H4 (cell line): Measurements from ENCODE around the gene APBA3. TPM values are rescaled to one million over a fixed set of nuclear protein-coding genes. Genes with fewer than 3 reads are reported as not detected.

Experiments used
- DNase-seq: peaks from one replicate; pipeline ENCODE4 v3.0.0-alpha.2; 2015; ENCODE audit warnings: low spot score
- total RNA-seq: library from RNA; depleted of rRNA; stranded (reverse); fragments of >200 nt; shearing (Covaris generic); gene quantifications from 2 replicates; pipeline ENCODE4 v1.2.3, GENCODE V29; 2014; rRNA removed

Gene APBA3
- total RNA-seq, 1 experiment from 2014 or later: 11.4 TPM

DNA sequence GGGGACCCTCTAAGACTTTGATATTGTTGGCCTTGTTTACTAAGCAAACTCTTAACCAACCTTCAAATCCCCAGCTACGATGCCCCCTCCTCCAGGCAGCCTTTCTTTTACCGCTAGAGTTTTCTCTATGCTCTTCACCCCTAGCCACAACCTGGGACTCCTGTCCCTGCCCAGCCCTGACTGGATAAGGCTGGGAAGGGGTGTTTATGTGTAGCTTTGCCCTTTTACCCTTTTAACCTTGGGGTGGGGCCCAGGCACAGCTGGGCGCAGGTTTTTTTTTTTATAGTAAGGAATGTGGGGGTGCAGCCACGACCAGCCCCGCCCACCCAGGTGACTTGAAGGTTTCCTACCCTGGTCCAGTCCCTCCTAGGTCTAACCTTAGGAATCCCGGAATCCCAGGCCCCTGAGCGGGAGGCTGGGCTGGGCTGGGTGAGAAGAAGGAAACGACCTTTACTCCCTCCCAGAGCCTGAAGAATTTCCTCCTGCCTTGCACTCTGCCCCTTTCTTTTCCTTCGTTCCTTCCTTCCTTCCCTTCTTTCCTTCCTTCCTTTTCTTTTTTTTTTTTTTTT, 41.1 kb downstream of the APBA3 start:
- DNase-seq: no peak

DNA sequence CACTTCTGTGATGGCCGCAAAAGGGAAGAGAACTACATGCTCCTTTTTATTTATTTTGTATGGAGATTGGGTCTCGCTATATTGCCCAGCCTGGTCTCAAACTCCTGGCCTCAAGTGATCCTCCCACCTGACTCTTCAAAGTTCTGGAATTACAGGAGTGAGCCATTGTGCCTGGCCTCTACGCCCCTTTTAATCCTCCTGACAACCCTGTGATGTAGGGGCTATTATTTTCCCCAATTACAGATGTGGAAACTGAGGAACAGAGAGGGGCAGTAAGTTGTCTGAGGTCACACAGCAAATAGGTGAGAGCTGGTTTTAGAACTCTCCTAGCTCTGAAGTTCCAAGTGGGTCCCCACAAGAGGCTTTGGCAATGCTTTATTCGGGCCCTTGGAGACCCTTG, 41.6 kb downstream of the APBA3 start:
- no peak for DNase-seq

DNA sequence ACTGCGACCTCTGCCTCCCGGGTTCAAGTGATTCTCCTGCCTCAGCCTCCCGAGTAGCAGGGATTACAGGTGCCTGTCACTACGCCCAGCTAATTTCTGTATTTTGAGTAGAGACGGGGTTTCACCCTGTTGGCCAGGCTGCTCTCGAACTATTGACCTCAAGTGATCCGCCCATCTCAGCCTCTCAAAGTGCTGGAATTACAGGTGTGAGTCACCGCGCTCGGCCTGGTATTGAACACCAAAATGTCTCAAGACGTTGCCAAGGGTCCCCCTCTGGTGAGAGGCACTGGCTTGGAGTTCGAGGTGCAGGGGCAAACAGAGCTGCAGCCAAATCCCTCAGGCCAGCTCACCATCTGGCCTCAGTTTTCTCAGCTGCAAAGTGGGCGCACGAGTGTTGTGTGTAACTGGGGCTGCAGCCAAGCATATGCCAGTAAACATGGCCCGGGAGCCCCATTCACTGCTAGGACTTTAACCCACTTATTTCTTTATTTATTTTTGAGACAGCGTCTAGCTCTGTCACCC, 45.3 kb downstream of the APBA3 start:
- DNase-seq: no peak

DNA sequence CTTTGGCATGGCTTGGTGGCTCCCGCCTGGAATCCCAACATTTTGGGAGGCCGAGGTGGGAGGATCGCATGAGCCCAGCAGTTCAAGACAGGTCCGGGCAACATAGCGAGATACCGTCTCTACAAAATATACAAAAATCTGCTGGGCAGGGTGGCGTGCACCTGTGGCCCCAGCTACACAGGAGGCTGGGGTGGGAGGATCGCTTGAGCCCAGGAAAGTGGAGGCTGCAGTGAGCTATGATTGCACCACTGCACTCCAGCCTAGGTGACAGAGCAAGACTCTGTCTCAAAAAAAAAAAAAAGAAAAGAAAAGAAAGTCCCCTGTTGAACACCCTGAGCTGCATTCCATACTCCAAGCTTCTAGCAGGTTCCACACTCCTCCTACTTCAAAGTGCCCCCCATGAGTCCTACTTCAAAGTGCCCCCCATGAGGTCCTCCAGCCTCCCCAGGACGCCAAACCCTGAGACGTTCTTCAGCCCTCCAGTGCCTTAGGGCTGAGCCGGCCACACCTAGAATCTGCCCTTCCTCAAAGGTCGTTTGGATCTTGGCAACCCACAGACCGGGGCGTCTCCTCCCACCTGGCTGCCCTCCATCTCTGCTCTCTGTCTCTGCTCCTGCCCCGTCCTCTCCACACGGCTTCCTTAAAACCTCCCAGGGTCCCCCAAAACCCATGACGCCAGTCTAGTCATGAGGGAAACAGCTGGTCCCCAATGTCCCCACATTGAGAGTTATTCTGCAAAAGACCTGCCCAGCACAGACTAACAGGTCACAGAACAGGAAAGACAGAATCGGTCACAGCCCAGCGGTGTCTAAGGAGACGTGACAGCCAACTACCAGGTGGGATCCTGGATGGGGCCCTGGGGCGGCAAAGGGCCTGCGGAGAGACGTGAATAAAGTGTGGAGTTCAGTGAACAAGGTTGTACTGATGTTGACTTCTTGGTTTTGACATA, 48.6 kb downstream of the APBA3 start:
- DNase-seq: no peak

DNA sequence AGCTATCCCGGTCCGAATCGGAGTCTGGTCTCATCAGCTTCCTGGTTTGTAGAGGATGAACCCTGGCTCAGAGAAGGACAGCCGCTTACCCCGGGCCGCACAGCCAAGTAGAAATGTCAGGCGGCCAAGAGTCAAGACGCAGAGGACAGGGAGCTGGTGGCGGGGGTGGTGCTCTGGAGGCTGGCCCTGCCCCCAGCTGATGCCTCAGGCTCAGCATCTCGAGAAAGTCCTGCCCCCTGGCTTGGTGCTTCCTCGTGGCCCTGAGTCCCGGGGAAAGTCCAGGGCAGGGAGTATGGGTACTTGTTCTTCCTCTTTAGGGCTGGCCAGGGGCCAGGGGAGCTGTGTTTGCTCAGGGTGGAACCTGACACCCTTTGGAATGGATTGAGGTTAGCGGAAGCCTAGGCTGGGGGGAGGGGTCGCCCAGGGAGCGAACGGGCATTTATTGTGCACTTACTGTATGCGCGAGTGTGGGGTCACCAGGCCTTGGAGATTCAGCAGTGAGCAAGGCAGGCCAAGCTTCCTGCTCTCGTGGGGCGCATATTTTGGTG, 51.2 kb downstream of the APBA3 start:
- DNase-seq: peak; percentile 66

DNA sequence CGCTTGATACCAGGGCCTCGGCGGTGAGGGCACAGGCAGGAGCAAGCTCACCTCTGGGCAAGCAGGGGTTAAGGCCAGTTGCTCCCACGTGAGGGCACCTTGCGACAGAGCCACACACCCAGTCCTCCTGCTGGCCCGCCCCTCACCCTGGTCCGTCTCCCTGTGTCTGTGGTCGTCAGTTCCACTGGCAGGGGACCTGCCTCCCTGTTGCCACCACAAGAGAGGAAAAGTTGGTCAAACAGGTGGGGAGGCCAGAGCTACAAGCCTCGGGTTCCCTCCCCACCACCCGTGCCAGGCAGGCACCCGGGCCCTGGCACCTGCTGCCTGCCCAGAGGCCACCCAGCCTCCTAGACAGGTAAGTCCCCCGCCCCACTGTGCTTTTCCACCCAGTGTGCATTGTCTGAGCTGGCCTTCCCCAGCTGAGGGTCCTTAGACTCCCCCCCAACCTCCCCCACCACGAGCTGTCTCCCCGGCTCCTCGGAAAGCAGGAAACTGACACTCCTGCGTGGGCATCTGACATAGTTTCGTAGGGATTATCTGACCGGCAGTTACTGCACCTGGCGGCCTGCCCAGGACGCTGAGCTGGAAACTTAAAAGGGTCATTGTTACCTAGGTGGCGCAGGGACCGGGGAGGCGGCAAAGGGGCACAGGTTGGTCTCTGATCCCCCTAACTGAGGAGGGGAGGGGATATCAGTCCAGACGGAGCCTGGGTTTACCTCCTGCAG, 53.1 kb downstream of the APBA3 start, which contains the start of gene TJP3:
Gene TJP3, plus strand, starts transcription at position 178 of the 725 bp plus-strand sequence. CDS start 20,049 bp downstream, outside the sequence.
- DNase-seq: no peak

DNA sequence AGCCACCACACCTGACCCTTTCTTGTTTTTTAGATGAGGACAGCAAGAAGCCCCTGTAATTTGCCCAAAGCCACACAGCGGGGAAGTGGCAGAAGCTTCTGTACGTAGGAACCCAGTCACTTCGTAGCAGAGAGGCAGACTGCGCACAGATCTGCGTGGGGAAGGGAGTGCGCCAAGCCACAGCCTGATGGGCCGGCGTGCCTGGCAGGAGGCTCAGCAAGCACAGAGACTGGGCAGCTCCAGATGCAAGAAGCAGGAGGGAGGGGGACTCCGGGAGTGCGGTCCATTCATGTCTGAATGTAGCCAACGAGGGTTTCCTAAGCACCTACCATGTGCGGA, 53.7 kb downstream of the APBA3 start:
- no peak for DNase-seq

DNA sequence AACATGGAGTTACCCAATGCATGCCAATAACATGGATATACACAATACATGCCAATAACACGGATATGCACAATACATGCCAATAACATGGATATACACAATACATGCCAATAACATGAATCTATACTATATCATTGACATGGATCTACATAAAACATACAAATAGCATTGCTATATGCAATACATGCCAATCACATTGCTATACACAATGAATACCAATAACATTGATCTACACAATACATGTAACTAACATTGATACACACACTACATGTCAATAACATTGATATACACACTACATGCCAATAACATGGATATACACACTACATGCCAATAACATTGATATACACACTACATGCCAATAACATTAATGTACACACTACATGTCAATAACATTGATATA, 60.3 kb downstream of the APBA3 start:
- DNase-seq: no peak

Other genes with a start within 250 kb of the APBA3 start
- gene TEKTIP1, start 222.5 kb downstream of the APBA3 start, total RNA-seq: not detected in 2 replicates
- 32.1 and 55.1 TPM in 2 replicates for gene MFSD12, start 204.1 kb downstream of the APBA3 start, total RNA-seq
- gene HMG20B, start 188.7 kb downstream of the APBA3 start, total RNA-seq: 72.2 and 90.8 TPM in 2 replicates
- not detected in 2 replicates for gene GIPC3, start 176.2 kb downstream of the APBA3 start, total RNA-seq
- gene TBXA2R, start 154.8 kb downstream of the APBA3 start, total RNA-seq: 1.6 TPM in 1 of 2 replicates, not detected in the other
- gene CACTIN, start 134.9 kb downstream of the APBA3 start, total RNA-seq: 12.1 and 13.9 TPM in 2 replicates
- 5.3 and 6.8 TPM in 2 replicates for gene PIP5K1C, start 61.2 kb downstream of the APBA3 start, total RNA-seq
- 1.5 TPM in 1 of 2 replicates, not detected in the other for gene TJP3, start 53.3 kb downstream of the APBA3 start, total RNA-seq
- 74.4 and 75.7 TPM in 2 replicates for gene MRPL54, start 990 bp upstream of the APBA3 start, total RNA-seq
- not detected in 2 replicates for gene RAX2, start 10.5 kb upstream of the APBA3 start, total RNA-seq
- 0.04 TPM in 1 of 2 replicates, not detected in the other for gene MATK, start 24.7 kb upstream of the APBA3 start, total RNA-seq
- gene ZFR2, start 107.3 kb upstream of the APBA3 start, total RNA-seq: not detected in 2 replicates
- not detected in 2 replicates for gene ATCAY, start 119.0 kb upstream of the APBA3 start, total RNA-seq
- not detected in 2 replicates for gene NMRK2, start 171.4 kb upstream of the APBA3 start, total RNA-seq
- 54.5 and 70.3 TPM in 2 replicates for gene DAPK3, start 209.4 kb upstream of the APBA3 start, total RNA-seq
- 588 and 692 TPM in 2 replicates for gene EEF2, start 223.8 kb upstream of the APBA3 start, total RNA-seq
- 5.7 and 9.9 TPM in 2 replicates for gene PIAS4, start 246.0 kb upstream of the APBA3 start, total RNA-seq